ENCODE data around the gene UBE2L6.

The UBE2L6 gene

DNA sequence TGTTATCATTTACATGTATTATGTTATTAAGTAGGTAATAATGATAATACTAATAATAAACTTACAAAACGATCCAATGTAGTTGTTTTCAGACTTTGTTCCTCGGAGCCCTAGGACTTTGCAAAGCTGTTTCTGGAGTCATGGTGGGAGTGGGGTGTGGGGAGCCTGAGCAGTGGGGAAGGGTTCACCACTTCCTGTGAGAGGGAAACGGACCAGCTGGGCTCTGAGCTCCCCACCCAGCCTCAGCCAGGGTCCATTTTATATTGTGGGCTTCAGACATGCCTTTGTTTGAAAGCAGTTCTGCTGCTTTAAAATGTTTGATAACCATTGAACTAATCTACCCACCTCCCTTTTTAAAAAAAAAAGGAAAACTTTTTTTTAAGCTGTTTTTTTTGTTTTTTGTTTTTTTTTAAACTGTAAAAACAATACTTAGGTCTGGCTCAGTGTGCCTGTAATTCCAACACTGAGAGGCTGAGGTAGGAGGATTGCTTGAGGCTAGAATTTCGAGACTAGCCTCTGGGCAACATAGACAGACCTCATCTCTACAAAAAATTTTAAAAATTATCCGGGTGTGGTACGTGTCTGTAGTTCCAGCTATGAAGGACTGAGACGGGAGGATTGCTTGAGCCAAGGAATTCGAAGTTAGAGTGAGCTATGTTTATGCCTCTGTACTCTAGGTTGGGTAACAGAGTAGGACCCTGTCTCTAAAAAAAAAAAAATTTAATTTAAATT lies 37.0 kb upstream of the UBE2L6 start:
- in situ Hi-C loops (cut with HindIII; ENCODE audit: low sequenced_read_pairs) = no loop called here
- TF ChIP-seq, protein P1, sequence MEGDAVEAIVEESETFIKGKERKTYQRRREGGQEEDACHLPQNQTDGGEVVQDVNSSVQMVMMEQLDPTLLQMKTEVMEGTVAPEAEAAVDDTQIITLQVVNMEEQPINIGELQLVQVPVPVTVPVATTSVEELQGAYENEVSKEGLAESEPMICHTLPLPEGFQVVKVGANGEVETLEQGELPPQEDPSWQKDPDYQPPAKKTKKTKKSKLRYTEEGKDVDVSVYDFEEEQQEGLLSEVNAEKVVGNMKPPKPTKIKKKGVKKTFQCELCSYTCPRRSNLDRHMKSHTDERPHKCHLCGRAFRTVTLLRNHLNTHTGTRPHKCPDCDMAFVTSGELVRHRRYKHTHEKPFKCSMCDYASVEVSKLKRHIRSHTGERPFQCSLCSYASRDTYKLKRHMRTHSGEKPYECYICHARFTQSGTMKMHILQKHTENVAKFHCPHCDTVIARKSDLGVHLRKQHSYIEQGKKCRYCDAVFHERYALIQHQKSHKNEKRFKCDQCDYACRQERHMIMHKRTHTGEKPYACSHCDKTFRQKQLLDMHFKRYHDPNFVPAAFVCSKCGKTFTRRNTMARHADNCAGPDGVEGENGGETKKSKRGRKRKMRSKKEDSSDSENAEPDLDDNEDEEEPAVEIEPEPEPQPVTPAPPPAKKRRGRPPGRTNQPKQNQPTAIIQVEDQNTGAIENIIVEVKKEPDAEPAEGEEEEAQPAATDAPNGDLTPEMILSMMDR (IDR thresholded peaks at IDR 0.05; ENCODE audit: low read depth, low read length, missing control alignments) = no peak
- no peak overlapping the region for H3K4me3 ChIP-seq (ENCODE audit: low read depth, low read length)
- no peak for DNase-seq (ENCODE audit: low read depth)

DNA sequence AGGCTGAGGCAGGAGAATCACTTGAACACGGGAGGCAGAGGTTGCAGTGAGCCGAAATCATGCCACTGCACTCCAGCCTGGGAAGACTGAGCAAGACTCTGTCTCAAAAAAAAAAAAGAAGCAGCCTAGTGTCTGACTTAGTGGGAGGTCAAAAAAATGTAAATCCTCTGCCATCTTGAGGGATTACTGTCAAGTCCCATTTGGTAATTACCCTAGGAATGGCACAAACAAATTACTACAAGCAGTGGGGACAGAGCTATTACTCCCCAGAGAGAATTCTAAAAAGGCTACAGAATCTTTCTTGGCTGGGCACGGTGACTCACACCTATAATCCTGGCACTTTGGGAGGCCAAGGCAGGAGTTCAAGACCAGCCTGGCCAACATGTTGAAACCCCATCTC lies 33.8 kb upstream of the UBE2L6 start:
- in situ Hi-C loops (cut with HindIII; ENCODE audit: low sequenced_read_pairs) = no loop called here
- DNase-seq (ENCODE audit: low read depth) = no peak
- TF ChIP-seq, protein P1 (IDR thresholded peaks at IDR 0.05; ENCODE audit: low read depth, low read length, missing control alignments) = no peak
- H3K4me3 ChIP-seq (ENCODE audit: low read depth, low read length) = no peak overlapping the region

DNA sequence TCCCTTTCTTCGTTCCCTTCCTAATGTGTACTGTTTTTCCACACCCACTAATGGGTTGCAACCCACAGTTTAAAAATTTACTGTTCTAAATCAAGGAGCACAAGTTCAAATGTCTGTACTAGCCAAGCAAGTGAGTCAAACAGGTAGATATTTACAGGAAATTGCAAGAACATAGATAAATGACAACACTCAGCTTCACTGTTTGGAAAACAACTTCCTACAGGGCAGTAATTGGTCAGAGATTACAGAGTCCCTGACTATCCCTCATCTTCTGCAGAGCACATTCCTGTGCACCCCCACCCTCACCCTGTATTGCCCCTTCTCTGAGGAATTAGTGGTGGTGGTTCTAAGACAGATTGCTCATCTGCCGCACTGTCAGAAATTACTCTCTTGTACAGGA lies 31.9 kb upstream of the UBE2L6 start:
- no peak overlapping the region for H3K4me3 ChIP-seq (ENCODE audit: low read depth, low read length)
- TF ChIP-seq, protein P1 (IDR thresholded peaks at IDR 0.05; ENCODE audit: low read depth, low read length, missing control alignments) = no peak
- in situ Hi-C loops (cut with HindIII; ENCODE audit: low sequenced_read_pairs) = no loop called here
- no peak for DNase-seq (ENCODE audit: low read depth)

DNA sequence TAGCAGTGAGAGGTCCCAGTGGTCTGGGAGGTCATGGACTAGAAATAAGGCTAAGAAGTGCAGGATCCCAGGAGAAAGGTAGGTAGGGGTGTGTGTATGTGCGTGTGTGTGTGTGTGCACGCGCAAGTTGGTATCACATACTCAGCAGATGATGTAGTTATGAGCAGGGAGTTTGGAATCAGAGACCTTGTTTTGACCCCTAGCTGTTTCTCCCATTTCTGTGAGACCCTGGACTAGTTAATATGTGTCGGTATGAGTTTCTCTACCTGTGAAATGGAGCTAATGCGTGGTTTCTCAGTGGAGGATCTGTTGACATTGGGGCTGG lies 31.3 kb upstream of the UBE2L6 start:
- peak overlapping the region; percentile 40 for H3K4me3 ChIP-seq (ENCODE audit: low read depth, low read length)
- in situ Hi-C loops (cut with HindIII; ENCODE audit: low sequenced_read_pairs) = no loop called here
- TF ChIP-seq, protein P1 (IDR thresholded peaks at IDR 0.05; ENCODE audit: low read depth, low read length, missing control alignments) = no peak

DNA sequence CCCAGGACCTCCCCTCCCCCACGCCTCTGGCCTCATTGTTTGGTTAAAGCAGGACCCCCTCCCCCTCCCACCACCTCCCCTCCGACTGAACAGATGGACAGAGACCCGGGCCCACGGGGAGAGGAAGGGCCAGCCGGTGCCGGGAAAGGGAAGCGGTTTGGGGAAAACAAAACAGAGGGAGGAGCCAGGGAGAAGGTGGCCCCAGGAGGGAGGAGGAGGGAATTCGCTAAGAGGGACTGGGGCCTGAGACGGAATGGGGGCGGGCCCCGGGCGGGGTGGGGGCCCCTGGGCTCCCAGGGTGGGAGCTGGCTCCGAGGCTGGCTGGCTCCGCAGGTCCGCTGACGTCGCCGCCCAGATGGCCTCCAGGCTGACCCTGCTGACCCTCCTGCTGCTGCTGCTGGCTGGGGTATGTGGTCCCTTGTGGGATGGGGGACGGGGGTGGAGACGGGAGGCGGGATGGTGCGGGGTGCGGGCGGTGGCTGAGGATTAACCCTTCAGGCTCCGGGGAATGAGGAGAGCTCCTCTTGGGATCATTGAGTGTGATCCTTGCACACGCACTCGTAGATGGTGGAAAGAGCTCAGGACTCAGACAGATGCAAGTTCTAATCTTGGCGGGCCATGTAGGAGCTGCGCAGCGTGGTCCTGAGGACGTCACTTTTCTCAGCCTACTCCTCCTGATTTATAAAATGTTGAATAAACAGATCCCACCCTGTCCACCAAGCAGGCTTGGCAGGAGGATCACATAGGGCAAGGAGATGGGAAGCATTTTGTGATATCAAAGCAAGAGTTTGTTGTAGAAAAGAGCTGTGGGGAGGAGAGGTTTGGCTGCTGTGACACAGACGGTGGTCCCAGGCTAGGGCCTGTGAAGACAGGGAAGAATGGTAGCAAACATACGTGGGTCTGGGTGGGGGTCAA lies 30.7 kb upstream of the UBE2L6 start:
- TF ChIP-seq, protein P1 (IDR thresholded peaks at IDR 0.05; ENCODE audit: low read depth, low read length, missing control alignments) = no peak
- peak overlapping the region; percentile 40 for H3K4me3 ChIP-seq (ENCODE audit: low read depth, low read length)
- DNase-seq (ENCODE audit: low read depth) = no peak
- in situ Hi-C loops (cut with HindIII; ENCODE audit: low sequenced_read_pairs) = no loop called here

More for the DNA sequence above, 31.3 kb upstream of the UBE2L6 start:
- no peak for DNase-seq (ENCODE audit: low read depth)

DNA sequence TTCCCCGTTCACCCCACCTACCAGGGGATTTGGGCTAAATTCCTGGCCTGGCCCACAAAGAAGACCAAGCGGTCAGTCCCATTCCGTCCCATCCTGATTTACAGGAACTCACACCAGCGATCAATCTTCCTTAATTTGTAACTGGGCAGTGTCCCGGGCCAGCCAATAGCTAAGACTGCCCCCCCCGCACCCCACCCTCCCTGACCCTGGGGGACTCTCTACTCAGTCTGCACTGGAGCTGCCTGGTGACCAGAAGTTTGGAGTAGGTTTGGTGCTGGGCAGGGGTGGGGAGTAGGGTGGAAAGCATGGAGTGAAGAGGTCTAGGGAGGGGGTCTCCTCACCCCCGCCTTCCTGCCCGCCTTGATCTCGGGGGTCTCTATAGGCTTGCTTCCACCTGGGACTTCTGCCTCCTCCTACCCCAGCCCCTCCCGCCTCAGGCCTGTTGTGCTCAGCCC lies 30.0 kb upstream of the UBE2L6 start, which contains the start of gene SERPING1:
Gene SERPING1 (plus strand): TSS at position 225 of the 455 bp plus-strand sequence. CDS start 586 bp downstream, outside the sequence.
- in situ Hi-C loops (cut with HindIII; ENCODE audit: low sequenced_read_pairs) = no loop called here
- no peak for DNase-seq (ENCODE audit: low read depth)
- TF ChIP-seq, protein P1 (IDR thresholded peaks at IDR 0.05; ENCODE audit: low read depth, low read length, missing control alignments) = no peak
- peak within 1 kb of the TSS; percentile 40 for H3K4me3 ChIP-seq (ENCODE audit: low read depth, low read length)

All from astrocyte of the cerebellum (primary cell).